Measurements from ENCODE around the gene CDK19. TPM values are rescaled to one million over a fixed set of nuclear protein-coding genes. Genes with fewer than 3 reads are reported as not detected.
"Not testable (repeated sequence)": the region's sequence is repeated elsewhere in the genome, so short reads cannot be mapped to it uniquely, and the experiment has no call there.

The CDK19 gene
- total RNA-seq, 1 donor from 2014 or later, result 41.6 TPM

- DNase-seq (ENCODE audit: low spot score in 2 of 2, unreplicated experiment in 2 of 2), result no peak
- Mint-ChIP-seq H3K36me3 (no peaks in the 10 kb centered on the region), H3K27ac (no peak overlapping the region), H3K4me1 (peaks cover 6% of the 10 kb centered on the region), H3K27me3 (ENCODE audit: low read depth) (no peaks in the 10 kb centered on the region), H3K9me3 (no peaks in the 10 kb centered on the region), H3K4me3 (no peak overlapping the region)
- TF ChIP-seq CTCF (IDR thresholded peaks at IDR 0.05; ENCODE audit: unreplicated experiment), result no peak
Measured at GRCh38 chr6:110589865-110590513, 225.3 kb downstream of the CDK19 start.

- Mint-ChIP-seq H3K9me3 (no peaks in the 10 kb centered on the region), H3K27ac (no peak overlapping the region), H3K4me3 (no peak overlapping the region), H3K27me3 (ENCODE audit: low read depth) (no peaks in the 10 kb centered on the region), H3K4me1 (no peaks in the 10 kb centered on the region), H3K36me3 (no peaks in the 10 kb centered on the region)
- TF ChIP-seq CTCF (IDR thresholded peaks at IDR 0.05; ENCODE audit: unreplicated experiment), result no peak
- no peak for DNase-seq (ENCODE audit: low spot score in 2 of 2, unreplicated experiment in 2 of 2)
Measured at GRCh38 chr6:110587328-110587727, 227.9 kb downstream of the CDK19 start.

GRCh38 chr6:110581679-110582078 is 233.6 kb downstream of the CDK19 start:
- Mint-ChIP-seq H3K27ac (no peak overlapping the region), H3K36me3 (peaks cover 4% of the 10 kb centered on the region), H3K4me1 (no peaks in the 10 kb centered on the region), H3K27me3 (ENCODE audit: low read depth) (no peaks in the 10 kb centered on the region), H3K4me3 (no peak overlapping the region), H3K9me3 (peaks cover 22% of the 10 kb centered on the region)
- no peak for DNase-seq (ENCODE audit: low spot score in 2 of 2, unreplicated experiment in 2 of 2)
- TF ChIP-seq CTCF (IDR thresholded peaks at IDR 0.05; ENCODE audit: unreplicated experiment), result no peak

- not testable (repeated sequence) for H3K36me3 Mint-ChIP-seq; H3K4me3 Mint-ChIP-seq; DNase-seq (ENCODE audit: low spot score in 2 of 2, unreplicated experiment in 2 of 2); H3K4me1 Mint-ChIP-seq; H3K27ac Mint-ChIP-seq; H3K27me3 Mint-ChIP-seq (ENCODE audit: low read depth)
- H3K9me3 Mint-ChIP-seq, result peaks cover 28% of the 10 kb centered on the region
Measured at GRCh38 chr6:110577596-110578167, 237.6 kb downstream of the CDK19 start.

- no peak for DNase-seq (ENCODE audit: low spot score in 2 of 2, unreplicated experiment in 2 of 2)
- H3K4me3 Mint-ChIP-seq, result no peak overlapping the region
- peaks cover 4% of the 10 kb centered on the region for H3K36me3 Mint-ChIP-seq
- no peaks in the 10 kb centered on the region for H3K27me3 Mint-ChIP-seq (ENCODE audit: low read depth)
- H3K27ac Mint-ChIP-seq, result no peak overlapping the region
- TF ChIP-seq CTCF (IDR thresholded peaks at IDR 0.05; ENCODE audit: unreplicated experiment), result no peak
- peaks cover 28% of the 10 kb centered on the region for H3K9me3 Mint-ChIP-seq
- peaks cover 9% of the 10 kb centered on the region for H3K4me1 Mint-ChIP-seq
Measured at GRCh38 chr6:110575925-110576463, 239.3 kb downstream of the CDK19 start.

GRCh38 chr6:110574817-110575216 is 240.5 kb downstream of the CDK19 start:
- H3K9me3 Mint-ChIP-seq, result peaks cover 25% of the 10 kb centered on the region
- no peak overlapping the region for H3K27ac Mint-ChIP-seq
- H3K4me1 Mint-ChIP-seq, result peaks cover 9% of the 10 kb centered on the region
- H3K27me3 Mint-ChIP-seq (ENCODE audit: low read depth), result no peaks in the 10 kb centered on the region
- no peak for DNase-seq (ENCODE audit: low spot score in 2 of 2, unreplicated experiment in 2 of 2)
- no peak for TF ChIP-seq CTCF (IDR thresholded peaks at IDR 0.05; ENCODE audit: unreplicated experiment)
- H3K36me3 Mint-ChIP-seq, result peaks cover 4% of the 10 kb centered on the region
- no peak overlapping the region for H3K4me3 Mint-ChIP-seq

Measured in mesothelial cell of epicardium (in vitro differentiated cells).